Ishikawa (cell line): ENCODE data around the gene JMJD7.

Experiments
- CEBPB ChIP-seq: IDR thresholded peaks from 2 replicates; pipeline ENCODE4 v1.6.1; 2012
- CREB1 ChIP-seq: IDR thresholded peaks from 2 replicates; pipeline ENCODE4 v1.6.1; 2012; ENCODE audit warnings: low read depth
- EGR1 ChIP-seq: IDR thresholded peaks from 2 replicates; pipeline ENCODE4 v1.6.1; 2012
- EP300 ChIP-seq: IDR thresholded peaks from 2 replicates; pipeline ENCODE4 v1.6.1; 2012; ENCODE audit warnings: borderline replicate concordance
- FOXM1 ChIP-seq: IDR thresholded peaks from 2 replicates; pipeline ENCODE4 v1.6.1; 2012; ENCODE audit warnings: low read depth, borderline replicate concordance
- NFIC ChIP-seq: IDR thresholded peaks from 2 replicates; pipeline ENCODE4 v1.6.1; 2012
- RAD21 ChIP-seq: IDR thresholded peaks from 2 replicates; pipeline ENCODE4 v1.6.1; 2012; ENCODE audit warnings: low read depth
- TAF1 ChIP-seq: IDR thresholded peaks from 2 replicates; pipeline ENCODE4 v1.6.1; 2012; ENCODE audit warnings: low read depth, mild to moderate bottlenecking
- TCF12 ChIP-seq: IDR thresholded peaks from 2 replicates; pipeline ENCODE4 v1.6.1; 2012; ENCODE audit warnings: low read depth
- TEAD4 ChIP-seq: IDR thresholded peaks from 2 replicates; pipeline ENCODE4 v1.6.1; 2012
- YY1 ChIP-seq: IDR thresholded peaks from 2 replicates; pipeline ENCODE4 v1.6.1; 2012; ENCODE audit warnings: low read depth
- ZBTB7A ChIP-seq: IDR thresholded peaks from 2 replicates; pipeline ENCODE4 v1.6.1; 2012; ENCODE audit warnings: low read depth
- TF ChIP-seq, protein P1 (sequence below): IDR thresholded peaks from 2 replicates; pipeline ENCODE4 v1.6.1; 2012
- TF ChIP-seq, protein P2 (sequence below): IDR thresholded peaks from 2 replicates; pipeline ENCODE4 v1.6.1; 2012; ENCODE audit warnings: low read depth, mild to moderate bottlenecking
- TF ChIP-seq, protein P3 (sequence below): IDR thresholded peaks from 2 replicates; pipeline ENCODE4 v1.6.1; 2012

Gene JMJD7

DNA sequence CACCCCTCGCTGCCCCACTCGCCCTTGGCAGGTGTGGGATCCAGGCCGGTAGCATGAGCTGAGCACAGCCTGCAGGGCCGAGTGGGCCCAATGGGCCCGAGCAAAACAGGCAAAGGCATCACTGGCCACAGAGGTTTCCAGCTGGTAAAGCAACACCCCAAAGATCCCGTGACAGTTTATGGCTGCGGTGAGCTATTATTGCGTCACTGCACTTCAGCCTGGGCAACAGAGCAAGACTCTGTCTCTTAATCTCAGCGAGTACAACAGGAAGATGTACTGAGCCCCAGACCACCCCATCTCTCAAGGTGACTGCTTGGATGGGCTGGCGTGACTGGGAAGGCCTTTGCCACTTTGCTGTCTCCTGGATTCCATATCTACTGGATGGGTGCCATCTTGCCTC lies 4.3 kb downstream of the JMJD7 start:
- peak; percentile 79 for TF ChIP-seq CEBPB
- no peak for TF ChIP-seq EP300

DNA sequence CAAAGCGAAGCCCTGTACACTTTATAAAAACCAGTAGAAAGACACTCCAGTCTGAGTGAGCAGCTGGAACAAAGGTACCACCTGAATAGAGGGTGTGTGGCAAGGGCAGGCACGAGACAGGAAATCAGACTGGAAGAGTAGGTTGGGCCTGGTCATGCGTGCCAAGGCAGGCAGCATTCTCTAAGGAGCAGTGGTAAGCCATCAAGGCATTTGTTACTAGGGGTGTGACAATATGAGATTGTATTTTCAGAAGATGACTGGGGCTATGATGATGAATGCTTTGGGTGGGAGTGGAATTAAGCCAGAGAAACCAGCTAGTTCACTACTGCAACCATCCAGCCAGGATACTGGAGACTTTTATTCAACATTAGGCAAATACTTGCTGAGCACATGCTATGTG lies 5.0 kb downstream of the JMJD7 start:
- TF ChIP-seq EP300 (peak; percentile 95), CREB1 (no peak), EGR1 (no peak), CEBPB (peak; percentile 92), RAD21 (peak; percentile 6; the same call in 1 of the 2 replicates), TAF1 (no peak), YY1 (peak; percentile 75), TCF12 (peak; percentile 97), FOXM1 (peak; percentile 85), ZBTB7A (no peak), NFIC (peak; percentile 86), TEAD4 (peak; percentile 90)
- TF ChIP-seq, protein P1, sequence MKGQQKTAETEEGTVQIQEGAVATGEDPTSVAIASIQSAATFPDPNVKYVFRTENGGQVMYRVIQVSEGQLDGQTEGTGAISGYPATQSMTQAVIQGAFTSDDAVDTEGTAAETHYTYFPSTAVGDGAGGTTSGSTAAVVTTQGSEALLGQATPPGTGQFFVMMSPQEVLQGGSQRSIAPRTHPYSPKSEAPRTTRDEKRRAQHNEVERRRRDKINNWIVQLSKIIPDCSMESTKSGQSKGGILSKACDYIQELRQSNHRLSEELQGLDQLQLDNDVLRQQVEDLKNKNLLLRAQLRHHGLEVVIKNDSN, result peak; percentile 76
- TF ChIP-seq, protein P2, sequence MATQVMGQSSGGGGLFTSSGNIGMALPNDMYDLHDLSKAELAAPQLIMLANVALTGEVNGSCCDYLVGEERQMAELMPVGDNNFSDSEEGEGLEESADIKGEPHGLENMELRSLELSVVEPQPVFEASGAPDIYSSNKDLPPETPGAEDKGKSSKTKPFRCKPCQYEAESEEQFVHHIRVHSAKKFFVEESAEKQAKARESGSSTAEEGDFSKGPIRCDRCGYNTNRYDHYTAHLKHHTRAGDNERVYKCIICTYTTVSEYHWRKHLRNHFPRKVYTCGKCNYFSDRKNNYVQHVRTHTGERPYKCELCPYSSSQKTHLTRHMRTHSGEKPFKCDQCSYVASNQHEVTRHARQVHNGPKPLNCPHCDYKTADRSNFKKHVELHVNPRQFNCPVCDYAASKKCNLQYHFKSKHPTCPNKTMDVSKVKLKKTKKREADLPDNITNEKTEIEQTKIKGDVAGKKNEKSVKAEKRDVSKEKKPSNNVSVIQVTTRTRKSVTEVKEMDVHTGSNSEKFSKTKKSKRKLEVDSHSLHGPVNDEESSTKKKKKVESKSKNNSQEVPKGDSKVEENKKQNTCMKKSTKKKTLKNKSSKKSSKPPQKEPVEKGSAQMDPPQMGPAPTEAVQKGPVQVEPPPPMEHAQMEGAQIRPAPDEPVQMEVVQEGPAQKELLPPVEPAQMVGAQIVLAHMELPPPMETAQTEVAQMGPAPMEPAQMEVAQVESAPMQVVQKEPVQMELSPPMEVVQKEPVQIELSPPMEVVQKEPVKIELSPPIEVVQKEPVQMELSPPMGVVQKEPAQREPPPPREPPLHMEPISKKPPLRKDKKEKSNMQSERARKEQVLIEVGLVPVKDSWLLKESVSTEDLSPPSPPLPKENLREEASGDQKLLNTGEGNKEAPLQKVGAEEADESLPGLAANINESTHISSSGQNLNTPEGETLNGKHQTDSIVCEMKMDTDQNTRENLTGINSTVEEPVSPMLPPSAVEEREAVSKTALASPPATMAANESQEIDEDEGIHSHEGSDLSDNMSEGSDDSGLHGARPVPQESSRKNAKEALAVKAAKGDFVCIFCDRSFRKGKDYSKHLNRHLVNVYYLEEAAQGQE, result no peak
- TF ChIP-seq, protein P3, sequence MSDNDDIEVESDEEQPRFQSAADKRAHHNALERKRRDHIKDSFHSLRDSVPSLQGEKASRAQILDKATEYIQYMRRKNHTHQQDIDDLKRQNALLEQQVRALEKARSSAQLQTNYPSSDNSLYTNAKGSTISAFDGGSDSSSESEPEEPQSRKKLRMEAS, result peak; percentile 93

DNA sequence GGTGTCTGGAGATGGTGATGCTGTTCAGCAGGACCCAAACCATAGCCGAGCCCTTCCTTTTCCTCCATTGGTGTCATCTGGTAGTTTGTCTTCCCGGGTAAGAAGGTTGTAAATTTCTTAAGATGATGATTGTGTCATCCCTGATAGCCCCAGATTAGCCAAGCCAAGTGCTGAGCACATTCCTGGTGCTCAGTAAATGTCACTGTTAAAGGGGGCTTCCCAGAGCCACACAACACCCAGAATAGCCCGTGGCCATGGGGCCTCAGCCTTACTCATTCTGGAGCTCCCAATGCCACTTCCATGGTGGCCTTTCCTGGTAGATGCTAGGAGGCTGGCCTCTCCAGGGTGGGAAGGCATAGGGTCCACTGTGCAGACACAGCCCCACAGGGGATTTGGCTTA lies 6.2 kb downstream of the JMJD7 start:
- TF ChIP-seq EP300, result no peak
- TF ChIP-seq EGR1, result no peak

DNA sequence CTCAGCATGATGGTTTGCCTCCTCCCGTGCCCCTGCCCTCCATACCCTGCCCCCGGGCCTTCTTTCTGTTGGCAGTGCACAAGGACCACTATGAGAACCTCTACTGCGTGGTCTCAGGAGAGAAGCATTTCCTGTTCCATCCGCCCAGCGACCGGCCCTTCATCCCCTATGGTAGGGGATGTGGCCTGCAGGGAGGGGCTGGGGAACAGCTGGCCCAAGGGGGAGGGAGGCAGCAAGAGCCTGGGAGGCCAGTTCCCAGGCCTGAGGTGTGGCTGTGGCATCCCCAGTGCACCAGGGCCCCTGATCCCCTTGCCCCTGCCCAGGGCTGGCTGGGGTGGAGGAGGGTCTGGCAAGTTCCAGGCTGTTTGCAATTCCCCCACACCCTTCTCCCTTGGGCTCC lies 8.2 kb downstream of the JMJD7 start:
- TF ChIP-seq CEBPB, result no peak
- TF ChIP-seq, protein P2, result no peak
- TF ChIP-seq TEAD4, result no peak
- TF ChIP-seq EP300, result no peak

DNA sequence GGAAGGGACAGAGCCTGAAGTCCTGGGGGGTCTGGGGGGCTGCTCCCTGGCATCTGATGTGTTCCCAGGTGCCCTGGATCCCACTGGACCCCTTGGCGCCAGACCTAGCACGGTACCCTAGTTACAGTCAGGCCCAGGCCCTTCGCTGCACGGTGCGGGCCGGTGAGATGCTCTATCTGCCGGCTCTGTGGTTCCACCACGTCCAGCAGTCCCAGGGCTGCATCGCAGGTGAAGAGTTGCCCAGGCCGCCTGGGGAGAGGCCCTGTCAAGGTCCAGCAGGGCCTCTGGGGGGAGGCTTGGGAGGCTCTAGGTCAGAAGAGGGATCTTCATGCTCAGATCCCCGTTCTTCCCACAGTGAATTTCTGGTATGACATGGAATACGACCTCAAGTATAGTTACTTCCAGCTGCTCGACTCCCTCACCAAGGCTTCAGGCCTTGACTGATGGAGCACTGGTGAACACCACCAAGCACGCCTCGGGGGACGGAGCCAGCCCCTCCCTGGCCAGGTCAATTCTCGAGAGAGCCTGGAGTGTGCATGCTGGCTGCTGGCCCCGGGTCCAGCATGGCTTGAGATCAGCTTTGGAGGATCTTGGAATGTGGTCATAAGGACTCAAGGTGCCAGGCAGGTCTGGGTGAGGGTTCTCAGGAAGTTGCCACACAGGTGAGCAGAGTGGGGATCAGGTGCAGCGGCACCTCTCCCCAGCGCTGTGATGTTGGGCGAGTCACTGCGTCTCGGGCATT lies 9.0 kb downstream of the JMJD7 start:
- TF ChIP-seq TEAD4, result no peak
- no peak for TF ChIP-seq RAD21
- TF ChIP-seq ZBTB7A, result no peak
- no peak for TF ChIP-seq NFIC
- TF ChIP-seq CREB1, result no peak
- TF ChIP-seq EGR1, result no peak
- TF ChIP-seq CEBPB, result no peak
- no peak for TF ChIP-seq FOXM1
- TF ChIP-seq, protein P2, result no peak
- no peak for TF ChIP-seq TAF1
- TF ChIP-seq, protein P1, result no peak
- TF ChIP-seq EP300, result no peak
- TF ChIP-seq, protein P3, result no peak
- TF ChIP-seq YY1, result no peak
- TF ChIP-seq TCF12, result no peak
